Spinal cord (tissue), 10 donors: ENCODE results near the gene ACAA1. TPM values are rescaled to one million over a fixed set of nuclear protein-coding genes. Genes with fewer than 3 reads are reported as not detected.

Source experiments
- DNase-seq, 6 donors: peaks; one replicate each; pipeline versions ENCODE4 v3.0.0 to v3.0.0-alpha.2; 2013 to 2015; ENCODE audit warnings: low spot score in 6 of 6, low read depth in 4 of 6
- H3K27ac ChIP-seq: one replicate; pipeline ENCODE4 v1.5.1; 2013; ENCODE audit warnings: low read depth, low read length, control low read depth
- H3K27me3 ChIP-seq: one replicate; pipeline ENCODE4 v1.6.1; 2013; ENCODE audit warnings: low read length; ENCODE audit not compliant: control insufficient read depth, insufficient read depth
- H3K36me3 ChIP-seq: one replicate; pipeline ENCODE4 v1.6.1; 2013; ENCODE audit warnings: low read length; ENCODE audit not compliant: control insufficient read depth, insufficient read depth
- H3K4me1 ChIP-seq: one replicate; pipeline ENCODE4 v1.6.1; 2013; ENCODE audit warnings: low read length; ENCODE audit not compliant: control insufficient read depth, insufficient read depth
- H3K4me3 ChIP-seq: one replicate; pipeline ENCODE4 v1.5.1; 2013; ENCODE audit warnings: low read depth, low read length, control low read depth
- H3K9me3 ChIP-seq: one replicate; pipeline ENCODE4 v1.6.1; 2013; ENCODE audit warnings: low read length; ENCODE audit not compliant: control insufficient read depth, insufficient read depth
- WGBS: methylation state at CpG from one replicate; pipeline ENCODE4 v1.1.5; 2013; ENCODE audit warnings: missing lambda C conversion rate; ENCODE audit not compliant: insufficient coverage; 5-methylcytosine and 5-hydroxymethylcytosine counted together
- polyA plus RNA-seq, 2 donors: library from polyadenylated mRNA; unstranded; fragments of 120-200 nt; gene quantifications; one replicate each; pipeline ENCODE4 v1.2.1, GENCODE V29; 2013; ENCODE audit not compliant: insufficient read length in 2 of 2
- total RNA-seq, 2 donors: library from RNA; depleted of rRNA in 1 of 2; stranded (reverse); fragments of 120-200 nt in 1 of 2; fragments of >200 nt in 1 of 2; gene quantifications; one replicate each; pipeline versions ENCODE4 v1.2.3 to v1.2.4, GENCODE V29; 2013 to 2014
- donor health status: healthy.

Gene ACAA1
- total and polyA plus RNA-seq, 4 donors = 30.2 to 100 (median 67.9) TPM

- 92% methylated on average over 10 of the region's 13 CpGs for WGBS
- no peaks in the 10 kb centered on the region for H3K9me3 ChIP-seq
- H3K4me1 ChIP-seq = peaks cover 7% of the 10 kb centered on the region
- H3K36me3 ChIP-seq = peaks cover 83% of the 10 kb centered on the region
- no peak for DNase-seq
- no peak overlapping the region for H3K4me3 ChIP-seq
- no peaks in the 10 kb centered on the region for H3K27me3 ChIP-seq
- H3K27ac ChIP-seq = no peak overlapping the region
Measured at GRCh38 chr3:38121832-38122461, 15.0 kb downstream of the ACAA1 start.

GRCh38 chr3:38121451-38121831, 15.5 kb downstream of the ACAA1 start:
- Histone ChIP-seq H3K27me3 (no peaks in the 10 kb centered on the region), H3K4me1 (peaks cover 9% of the 10 kb centered on the region), H3K36me3 (peaks cover 82% of the 10 kb centered on the region), H3K27ac (no peak overlapping the region), H3K9me3 (no peaks in the 10 kb centered on the region), H3K4me3 (no peak overlapping the region)
- DNase-seq = no peak
- WGBS = 86% methylated on average over 9 of the region's 9 CpGs

GRCh38 chr3:38120693-38121450, 16.1 kb downstream of the ACAA1 start:
- H3K9me3 ChIP-seq = no peaks in the 10 kb centered on the region
- H3K27ac ChIP-seq = no peak overlapping the region
- H3K4me3 ChIP-seq = no peak overlapping the region
- no peaks in the 10 kb centered on the region for H3K27me3 ChIP-seq
- no peak for DNase-seq
- H3K36me3 ChIP-seq = peaks cover 77% of the 10 kb centered on the region
- peaks cover 9% of the 10 kb centered on the region for H3K4me1 ChIP-seq
- 88% methylated on average over 11 of the region's 11 CpGs for WGBS

GRCh38 chr3:38119821-38120692, 16.9 kb downstream of the ACAA1 start:
- no peak for DNase-seq
- 97% methylated on average over 5 of the region's 7 CpGs for WGBS
- peaks cover 69% of the 10 kb centered on the region for H3K36me3 ChIP-seq
- no peaks in the 10 kb centered on the region for H3K27me3 ChIP-seq
- H3K27ac ChIP-seq = no peak overlapping the region
- peaks cover 9% of the 10 kb centered on the region for H3K4me1 ChIP-seq
- no peak overlapping the region for H3K4me3 ChIP-seq
- H3K9me3 ChIP-seq = no peaks in the 10 kb centered on the region

GRCh38 chr3:38119248-38119544, 17.7 kb downstream of the ACAA1 start:
- no peaks in the 10 kb centered on the region for H3K27me3 ChIP-seq
- 100% methylated on average over 1 of the region's 1 CpG for WGBS
- H3K27ac ChIP-seq = no peak overlapping the region
- peaks cover 67% of the 10 kb centered on the region for H3K36me3 ChIP-seq
- no peaks in the 10 kb centered on the region for H3K9me3 ChIP-seq
- H3K4me3 ChIP-seq = no peak overlapping the region
- DNase-seq = no peak
- H3K4me1 ChIP-seq = peaks cover 9% of the 10 kb centered on the region

- 59% methylated on average over 8 of the region's 13 CpGs for WGBS
- Histone ChIP-seq H3K9me3 (no peaks in the 10 kb centered on the region), H3K27ac (no peak overlapping the region), H3K4me1 (peaks cover 9% of the 10 kb centered on the region), H3K27me3 (no peaks in the 10 kb centered on the region), H3K4me3 (no peak overlapping the region), H3K36me3 (peaks cover 67% of the 10 kb centered on the region)
- DNase-seq = peak in 2 of 6 donors; percentile 21 to 38
Measured at GRCh38 chr3:38118421-38119247, 18.3 kb downstream of the ACAA1 start.

- H3K9me3 ChIP-seq = no peaks in the 10 kb centered on the region
- peak in 2 of 6 donors; percentile 20 to 39 for DNase-seq
- H3K27me3 ChIP-seq = no peaks in the 10 kb centered on the region
- H3K4me3 ChIP-seq = no peak overlapping the region
- H3K27ac ChIP-seq = no peak overlapping the region
- H3K4me1 ChIP-seq = peaks cover 9% of the 10 kb centered on the region
- 58% methylated on average over 8 of the region's 11 CpGs for WGBS
- peaks cover 64% of the 10 kb centered on the region for H3K36me3 ChIP-seq
Measured at GRCh38 chr3:38117748-38118420, 19.0 kb downstream of the ACAA1 start.

- Histone ChIP-seq H3K27ac (no peak overlapping the region), H3K27me3 (no peaks in the 10 kb centered on the region), H3K4me1 (peaks cover 9% of the 10 kb centered on the region), H3K36me3 (peaks cover 57% of the 10 kb centered on the region), H3K9me3 (no peaks in the 10 kb centered on the region), H3K4me3 (no peak overlapping the region)
- 76% methylated on average over 10 of the region's 10 CpGs for WGBS
- DNase-seq = no peak
Measured at GRCh38 chr3:38117163-38117716, 19.7 kb downstream of the ACAA1 start.
